Loucy (cell line): Measurements from ENCODE around the gene STUM.
"Not testable (repeated sequence)": the region's sequence is repeated elsewhere in the genome, so short reads cannot be mapped to it uniquely, and the experiment has no call there.

Source experiments
- H2AFZ ChIP-seq: fragments of 200-600 bp; sonication (generic); 2 replicates; pipeline ENCODE4 v1.6.0; 2016; ENCODE audit warnings: antibody characterized with exemption, mild to moderate bottlenecking, low read length, moderate library complexity
- H3F3A ChIP-seq: fragments of 200-600 bp; 2 replicates; pipeline ENCODE4 v1.6.0; 2016; ENCODE audit warnings: antibody characterized with exemption, low read depth, mild to moderate bottlenecking
- H3K27me3 ChIP-seq: fragments of 200-600 bp; sonication (generic); 2 replicates; pipeline ENCODE4 v1.6.1; 2014; ENCODE audit warnings: low read length, mild to moderate bottlenecking; ENCODE audit not compliant: insufficient read depth, poor library complexity, severe bottlenecking
- H3K36me3 ChIP-seq: fragments of 200-600 bp; sonication (generic); 2 replicates; pipeline ENCODE4 v1.6.1; 2016; ENCODE audit warnings: low read length; ENCODE audit not compliant: insufficient read depth
- H3K4me1 ChIP-seq: fragments of 200-600 bp; sonication (generic); 2 replicates; pipeline ENCODE4 v1.5.1; 2014; ENCODE audit warnings: low read length, mild to moderate bottlenecking; ENCODE audit not compliant: insufficient read depth, poor library complexity, severe bottlenecking
- H3K4me2 ChIP-seq: fragments of 200-600 bp; sonication (generic); 2 replicates; pipeline ENCODE4 v1.6.0; 2014; ENCODE audit warnings: antibody characterized with exemption, low read length, low read depth, mild to moderate bottlenecking; ENCODE audit not compliant: poor library complexity, severe bottlenecking
- H3K4me3 ChIP-seq: fragments of 200-600 bp; sonication (generic); 2 replicates; pipeline ENCODE4 v1.5.1; 2014; ENCODE audit warnings: low read length, mild to moderate bottlenecking, mixed read lengths; ENCODE audit not compliant: poor library complexity, severe bottlenecking
- H3K79me2 ChIP-seq: fragments of 200-600 bp; sonication (generic); 2 replicates; pipeline ENCODE4 v1.6.1; 2014; ENCODE audit warnings: low read length; ENCODE audit not compliant: insufficient read depth
- H3K9ac ChIP-seq: fragments of 200-600 bp; sonication (generic); 2 replicates; pipeline ENCODE4 v1.6.0; 2014; ENCODE audit warnings: mild to moderate bottlenecking, low read depth, low read length, moderate library complexity; ENCODE audit not compliant: poor library complexity, severe bottlenecking
- H3K9me2 ChIP-seq: fragments of 200-600 bp; sonication (generic); replicated peaks from 2 replicates; pipeline ENCODE4 v1.6.1; 2016; ENCODE audit warnings: low read depth, low read length, mixed read lengths
- H3K9me3 ChIP-seq: fragments of 200-600 bp; sonication (generic); 2 replicates; pipeline ENCODE4 v1.6.1; 2014; ENCODE audit warnings: mild to moderate bottlenecking, antibody characterized with exemption, low read length, low read depth; ENCODE audit not compliant: insufficient read depth
- H4K20me1 ChIP-seq: fragments of 200-600 bp; sonication (generic); 2 replicates; pipeline ENCODE4 v1.6.0; 2014; ENCODE audit warnings: antibody characterized with exemption, low read length, mild to moderate bottlenecking; ENCODE audit not compliant: insufficient read depth, poor library complexity, severe bottlenecking
- CTCF ChIP-seq: fragments of 200-600 bp; sonication (generic); conservative IDR thresholded peaks from 2 replicates; pipeline ENCODE4 v1.5.1; 2014; ENCODE audit warnings: mild to moderate bottlenecking, antibody characterized with exemption, low read length
- EZH2phosphoT487 ChIP-seq: fragments of 200-600 bp; IDR thresholded peaks from 2 replicates; pipeline ENCODE4 v1.6.1; 2018; ENCODE audit warnings: antibody characterized with exemption, mild to moderate bottlenecking, moderate library complexity, borderline replicate concordance

STUM gene

GRCh38 chr1:226596531-226597165 is 48.1 kb downstream of the STUM start:
- no peaks in the 10 kb centered on the region for H3K9me3 ChIP-seq
- TF ChIP-seq CTCF (no peak), EZH2phosphoT487 (no peak)

GRCh38 chr1:226597616-226598454 is 49.3 kb downstream of the STUM start:
- TF ChIP-seq EZH2phosphoT487 (no peak), CTCF (no peak)
- H3K9me3 ChIP-seq, result no peaks in the 10 kb centered on the region
- H3K4me1 ChIP-seq, result peaks cover 5% of the 10 kb centered on the region
- H3K27me3 ChIP-seq, result no peaks in the 10 kb centered on the region
- no peak overlapping the region for H3K4me2 ChIP-seq
- no peak overlapping the region for H3K4me3 ChIP-seq
- H4K20me1 ChIP-seq, result no peaks in the 10 kb centered on the region
- no peaks in the 10 kb centered on the region for H3K36me3 ChIP-seq
- H3K9ac ChIP-seq, result no peak overlapping the region
- H3F3A ChIP-seq, result no peaks in the 10 kb centered on the region
- H3K79me2 ChIP-seq, result no peaks in the 10 kb centered on the region
- no peak overlapping the region for H2AFZ ChIP-seq
- H3K9me2 ChIP-seq, result no peaks in the 10 kb centered on the region

More at GRCh38 chr1:226596531-226597165, 48.1 kb downstream of the STUM start:
- Histone ChIP-seq H3K9me2 (no peaks in the 10 kb centered on the region), H3K9ac (no peak overlapping the region), H3K4me2 (no peak overlapping the region), H4K20me1 (no peaks in the 10 kb centered on the region), H3K4me1 (peaks cover 5% of the 10 kb centered on the region), H3K79me2 (no peaks in the 10 kb centered on the region), H3K27me3 (no peaks in the 10 kb centered on the region), H3K4me3 (no peak overlapping the region), H3K36me3 (no peaks in the 10 kb centered on the region), H2AFZ (no peak overlapping the region), H3F3A (no peaks in the 10 kb centered on the region)

- H3K27me3 ChIP-seq, result no peaks in the 10 kb centered on the region
- TF ChIP-seq CTCF (no peak), EZH2phosphoT487 (no peak)
Measured at GRCh38 chr1:226598455-226598849, 49.9 kb downstream of the STUM start.

GRCh38 chr1:226598955-226599354 is 50.4 kb downstream of the STUM start:
- not testable (repeated sequence) for H3K9me3 ChIP-seq, H3K4me1 ChIP-seq, H3K79me2 ChIP-seq, H3K27me3 ChIP-seq, H3K4me3 ChIP-seq, H4K20me1 ChIP-seq, H2AFZ ChIP-seq, H3F3A ChIP-seq, H3K4me2 ChIP-seq, H3K9me2 ChIP-seq, H3K9ac ChIP-seq, H3K36me3 ChIP-seq

More at GRCh38 chr1:226598455-226598849, 49.9 kb downstream of the STUM start:
- H3K9me2 ChIP-seq, result no peaks in the 10 kb centered on the region
- no peaks in the 10 kb centered on the region for H3K79me2 ChIP-seq
- no peaks in the 10 kb centered on the region for H3F3A ChIP-seq
- H3K9ac ChIP-seq, result no peak overlapping the region
- H3K9me3 ChIP-seq, result no peaks in the 10 kb centered on the region
- no peak overlapping the region for H3K4me2 ChIP-seq
- no peak overlapping the region for H2AFZ ChIP-seq
- peaks cover 5% of the 10 kb centered on the region for H3K4me1 ChIP-seq
- no peaks in the 10 kb centered on the region for H3K36me3 ChIP-seq
- H4K20me1 ChIP-seq, result no peaks in the 10 kb centered on the region
- H3K4me3 ChIP-seq, result no peak overlapping the region
